Measurements from ENCODE around the gene TP53BP2.

DNA sequence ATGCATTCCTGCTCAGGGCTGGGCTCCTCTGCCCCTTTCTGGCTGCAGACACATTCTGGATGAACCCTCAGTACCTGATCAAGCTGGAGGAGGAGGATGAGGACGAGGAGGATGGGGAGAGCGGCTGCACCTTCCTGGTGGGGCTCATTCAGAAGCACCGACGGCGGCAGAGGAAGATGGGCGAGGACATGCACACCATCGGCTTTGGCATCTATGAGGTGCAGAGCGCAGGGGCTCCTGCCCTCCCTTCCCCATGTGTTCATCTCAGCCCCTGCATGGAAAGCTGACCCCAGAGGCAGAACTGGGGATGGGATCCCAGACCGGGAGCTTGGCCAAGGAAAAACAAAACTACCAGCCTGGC, 90.3 kb downstream of the TP53BP2 start:
- no peak for TF ChIP-seq SP1 (IDR thresholded peaks at IDR 0.05)
- no peak for TF ChIP-seq ARNT (IDR thresholded peaks at IDR 0.05)
- TF ChIP-seq, protein P1, sequence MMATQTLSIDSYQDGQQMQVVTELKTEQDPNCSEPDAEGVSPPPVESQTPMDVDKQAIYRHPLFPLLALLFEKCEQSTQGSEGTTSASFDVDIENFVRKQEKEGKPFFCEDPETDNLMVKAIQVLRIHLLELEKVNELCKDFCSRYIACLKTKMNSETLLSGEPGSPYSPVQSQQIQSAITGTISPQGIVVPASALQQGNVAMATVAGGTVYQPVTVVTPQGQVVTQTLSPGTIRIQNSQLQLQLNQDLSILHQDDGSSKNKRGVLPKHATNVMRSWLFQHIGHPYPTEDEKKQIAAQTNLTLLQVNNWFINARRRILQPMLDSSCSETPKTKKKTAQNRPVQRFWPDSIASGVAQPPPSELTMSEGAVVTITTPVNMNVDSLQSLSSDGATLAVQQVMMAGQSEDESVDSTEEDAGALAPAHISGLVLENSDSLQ (IDR thresholded peaks at IDR 0.05) = no peak
- TF ChIP-seq TARDBP (IDR thresholded peaks at IDR 0.05) = no peak
- TF ChIP-seq FOXK2 (IDR thresholded peaks at IDR 0.05) = no peak
- no peak for TF ChIP-seq BHLHE40 (IDR thresholded peaks at IDR 0.05; ENCODE audit: borderline replicate concordance)
- TF ChIP-seq SUZ12 (IDR thresholded peaks at IDR 0.05) = no peak
- no peak for TF ChIP-seq FOXM1 (IDR thresholded peaks at IDR 0.05; ENCODE audit: borderline replicate concordance)
- no peak for TF ChIP-seq FOXA1 (IDR thresholded peaks at IDR 0.05)
- TF ChIP-seq HDGF (IDR thresholded peaks at IDR 0.05; ENCODE audit: borderline replicate concordance) = no peak
- no peak for TF ChIP-seq ELF4 (IDR thresholded peaks at IDR 0.05)
- no peak for TF ChIP-seq ZNF384 (IDR thresholded peaks at IDR 0.05)
- no peak for TF ChIP-seq LEF1 (IDR thresholded peaks at IDR 0.05; ENCODE audit: borderline replicate concordance)

Measured in HEK293T (cell line).